Stimulated activated CD4-positive, alpha-beta T cell treated with anti-CD3 and anti-CD28 coated beads, Interleukin-15, amount 100 ng/mL, for 24 hours (primary cell): Measurements from ENCODE around the gene CNTRL.
"Not testable (repeated sequence)": the region's sequence is repeated elsewhere in the genome, so short reads cannot be mapped to it uniquely, and the experiment has no call there.

Experiments used
- DNase-seq: peaks from one replicate; pipeline ENCODE4 v3.0.0-alpha.2; 2020

The CNTRL gene

GRCh38 chr9:121071370-121071755 lies 3.4 kb upstream of the CNTRL start:
- peak; percentile 24 for DNase-seq

- peak; percentile 27 for DNase-seq
Observed at GRCh38 chr9:121071756-121072421, 2.9 kb upstream of the CNTRL start.

- DNase-seq, result no peak
Observed at GRCh38 chr9:121073038-121073437, 1.7 kb upstream of the CNTRL start.

GRCh38 chr9:121075251-121076036 lies 689 bp downstream of the CNTRL start:
- DNase-seq, result no peak

GRCh38 chr9:121082075-121082474 lies 7.3 kb downstream of the CNTRL start:
- DNase-seq, result no peak

- DNase-seq, result no peak
Observed at GRCh38 chr9:121085661-121086060, 10.9 kb downstream of the CNTRL start.

GRCh38 chr9:121088576-121088975 lies 13.8 kb downstream of the CNTRL start:
- DNase-seq, result no peak

GRCh38 chr9:121090743-121091142 lies 16.0 kb downstream of the CNTRL start:
- not testable (repeated sequence) for DNase-seq

GRCh38 chr9:121095057-121095456 lies 20.3 kb downstream of the CNTRL start:
- no peak for DNase-seq

GRCh38 chr9:121098567-121099198 lies 23.9 kb downstream of the CNTRL start:
- DNase-seq, result no peak

GRCh38 chr9:121104054-121104453 lies 29.3 kb downstream of the CNTRL start:
- not testable (repeated sequence) for DNase-seq

- no peak for DNase-seq
Observed at GRCh38 chr9:121105531-121105930, 30.8 kb downstream of the CNTRL start.

GRCh38 chr9:121107029-121107428 lies 32.3 kb downstream of the CNTRL start:
- DNase-seq, result no peak

- DNase-seq, result no peak
Observed at GRCh38 chr9:121107881-121108280, 33.1 kb downstream of the CNTRL start.

- no peak for DNase-seq
Observed at GRCh38 chr9:121115466-121115865, 40.7 kb downstream of the CNTRL start.

GRCh38 chr9:121118266-121118665 lies 43.5 kb downstream of the CNTRL start:
- DNase-seq, result no peak

GRCh38 chr9:121120386-121120785 lies 45.6 kb downstream of the CNTRL start:
- no peak for DNase-seq

- peak; percentile 98 for DNase-seq
Observed at GRCh38 chr9:121121582-121122087, 46.9 kb downstream of the CNTRL start.

- DNase-seq, result peak; percentile 29
Observed at GRCh38 chr9:121122246-121123032, 47.7 kb downstream of the CNTRL start.

GRCh38 chr9:121123816-121124535 lies 49.2 kb downstream of the CNTRL start:
- DNase-seq, result no peak

GRCh38 chr9:121125590-121125989 lies 50.8 kb downstream of the CNTRL start:
- no peak for DNase-seq

GRCh38 chr9:121129384-121129783 lies 54.6 kb downstream of the CNTRL start:
- not testable (repeated sequence) for DNase-seq
